Measurements from ENCODE around the gene PCGF5. TPM values are rescaled to one million over a fixed set of nuclear protein-coding genes. Genes with fewer than 3 reads are reported as not detected.
"Not testable (repeated sequence)": the region's sequence is repeated elsewhere in the genome, so short reads cannot be mapped to it uniquely, and the experiment has no call there.

The PCGF5 gene
- polyA plus RNA-seq (2011; rRNA removed) (10.7 and 18.9 TPM in 2 replicates), polyA minus RNA-seq (2011; rRNA and poly(A)+ RNA removed) (16.8 and 20.4 TPM in 2 replicates)

- TF ChIP-seq, protein P1, sequence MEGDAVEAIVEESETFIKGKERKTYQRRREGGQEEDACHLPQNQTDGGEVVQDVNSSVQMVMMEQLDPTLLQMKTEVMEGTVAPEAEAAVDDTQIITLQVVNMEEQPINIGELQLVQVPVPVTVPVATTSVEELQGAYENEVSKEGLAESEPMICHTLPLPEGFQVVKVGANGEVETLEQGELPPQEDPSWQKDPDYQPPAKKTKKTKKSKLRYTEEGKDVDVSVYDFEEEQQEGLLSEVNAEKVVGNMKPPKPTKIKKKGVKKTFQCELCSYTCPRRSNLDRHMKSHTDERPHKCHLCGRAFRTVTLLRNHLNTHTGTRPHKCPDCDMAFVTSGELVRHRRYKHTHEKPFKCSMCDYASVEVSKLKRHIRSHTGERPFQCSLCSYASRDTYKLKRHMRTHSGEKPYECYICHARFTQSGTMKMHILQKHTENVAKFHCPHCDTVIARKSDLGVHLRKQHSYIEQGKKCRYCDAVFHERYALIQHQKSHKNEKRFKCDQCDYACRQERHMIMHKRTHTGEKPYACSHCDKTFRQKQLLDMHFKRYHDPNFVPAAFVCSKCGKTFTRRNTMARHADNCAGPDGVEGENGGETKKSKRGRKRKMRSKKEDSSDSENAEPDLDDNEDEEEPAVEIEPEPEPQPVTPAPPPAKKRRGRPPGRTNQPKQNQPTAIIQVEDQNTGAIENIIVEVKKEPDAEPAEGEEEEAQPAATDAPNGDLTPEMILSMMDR (IDR thresholded peaks at IDR 0.05; ENCODE audit: insufficient read depth, low read depth, low read length): 0 out of 2 replicates have a peak, but pooled peaks have one; percentile 1
- peak; percentile 40 for DNase-seq (ENCODE audit: low read depth)
- Histone ChIP-seq H3K36me3 (ENCODE audit: control insufficient read depth, insufficient read depth, low read length) (no peaks in the 10 kb centered on the region), H3K27me3 (ENCODE audit: control insufficient read depth, insufficient read depth, low read length) (no peaks in the 10 kb centered on the region), H3K4me3 (ENCODE audit: low read depth, low read length) (peak within 1 kb of the TSS; percentile 70)
- ChIA-PET CTCF (interaction anchor here (0.7 to 1.0 kb wide), 2 partner anchors 8 to 310 kb away, joined by 3 read pairs; no protein-coding TSS in a partner anchor), POLR2A (no interaction called here)
These were observed at the start of gene PCGF5 for GRCh38 chr10:91220194-91220953. Gene PCGF5, plus strand, starts transcription at chr10:91220663. Its CDS starts 2,209 bp downstream, at chr10:91222872.

- TF ChIP-seq, protein P1 (IDR thresholded peaks at IDR 0.05; ENCODE audit: insufficient read depth, low read depth, low read length): no peak
- CTCF ChIA-PET: interaction anchor here (0.7 kb wide), 1 partner anchor 10 kb away, joined by 3 read pairs; no protein-coding TSS in a partner anchor
- Histone ChIP-seq H3K4me3 (ENCODE audit: low read depth, low read length) (no peak overlapping the region), H3K36me3 (ENCODE audit: control insufficient read depth, insufficient read depth, low read length) (no peaks in the 10 kb centered on the region), H3K27me3 (ENCODE audit: control insufficient read depth, insufficient read depth, low read length) (no peaks in the 10 kb centered on the region)
- POLR2A ChIA-PET: no interaction called here
- DNase-seq (ENCODE audit: low read depth): no peak
These were observed 49.0 kb upstream of the PCGF5 start for GRCh38 chr10:91171485-91171884.

- CTCF ChIA-PET: interaction anchor here (0.7 kb wide), 1 partner anchor 9 kb away, joined by 3 read pairs; no protein-coding TSS in a partner anchor
- H3K36me3 ChIP-seq (ENCODE audit: control insufficient read depth, insufficient read depth, low read length): no peaks in the 10 kb centered on the region
- H3K27me3 ChIP-seq (ENCODE audit: control insufficient read depth, insufficient read depth, low read length): no peaks in the 10 kb centered on the region
- no peak for DNase-seq (ENCODE audit: low read depth)
- H3K4me3 ChIP-seq (ENCODE audit: low read depth, low read length): no peak overlapping the region
- TF ChIP-seq, protein P1 (IDR thresholded peaks at IDR 0.05; ENCODE audit: insufficient read depth, low read depth, low read length): no peak
- POLR2A ChIA-PET: no interaction called here
These were observed 48.1 kb upstream of the PCGF5 start for GRCh38 chr10:91172348-91172747.

- ChIA-PET POLR2A (no interaction called here), CTCF (interaction anchor here (1.1 to 2.1 kb wide), 5 partner anchors 20 to 274 kb away, joined by 3 to 9 read pairs (median 4); no protein-coding TSS in a partner anchor)
- TF ChIP-seq, protein P1 (IDR thresholded peaks at IDR 0.05; ENCODE audit: insufficient read depth, low read depth, low read length): no peak
- no peak for DNase-seq (ENCODE audit: low read depth)
- H3K4me3 ChIP-seq (ENCODE audit: low read depth, low read length): no peak overlapping the region
- no peaks in the 10 kb centered on the region for H3K36me3 ChIP-seq (ENCODE audit: control insufficient read depth, insufficient read depth, low read length)
- H3K27me3 ChIP-seq (ENCODE audit: control insufficient read depth, insufficient read depth, low read length): no peaks in the 10 kb centered on the region
These were observed 35.1 kb upstream of the PCGF5 start for GRCh38 chr10:91185239-91185875.

DNA sequence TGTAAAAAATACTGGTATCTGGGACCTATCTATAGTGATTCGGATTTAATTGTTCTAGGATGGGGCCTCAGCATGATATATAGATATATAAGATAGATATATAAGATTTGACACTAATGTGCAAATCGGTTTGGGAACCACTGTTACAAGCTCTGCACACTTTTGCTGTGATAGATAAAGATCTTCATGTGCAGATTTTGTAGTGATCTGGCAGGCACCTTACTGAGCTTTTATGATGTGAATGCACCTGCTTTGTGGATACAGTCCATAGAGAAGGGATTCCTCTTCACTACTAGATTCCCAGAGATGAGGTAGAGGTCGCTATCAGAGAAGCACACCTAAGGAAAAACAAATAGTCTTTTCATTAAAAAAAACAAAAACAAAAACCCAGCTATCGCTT is 33.3 kb upstream of the PCGF5 start:
- TF ChIP-seq, protein P1 (IDR thresholded peaks at IDR 0.05; ENCODE audit: insufficient read depth, low read depth, low read length): no peak
- no peaks in the 10 kb centered on the region for H3K27me3 ChIP-seq (ENCODE audit: control insufficient read depth, insufficient read depth, low read length)
- POLR2A ChIA-PET: no interaction called here
- CTCF ChIA-PET: no interaction called here
- DNase-seq (ENCODE audit: low read depth): no peak
- no peak overlapping the region for H3K4me3 ChIP-seq (ENCODE audit: low read depth, low read length)
- no peaks in the 10 kb centered on the region for H3K36me3 ChIP-seq (ENCODE audit: control insufficient read depth, insufficient read depth, low read length)

- DNase-seq (ENCODE audit: low read depth); POLR2A ChIA-PET; H3K36me3 ChIP-seq (ENCODE audit: control insufficient read depth, insufficient read depth, low read length); H3K4me3 ChIP-seq (ENCODE audit: low read depth, low read length); CTCF ChIA-PET; H3K27me3 ChIP-seq (ENCODE audit: control insufficient read depth, insufficient read depth, low read length): not testable (repeated sequence)
These were observed 32.5 kb upstream of the PCGF5 start for GRCh38 chr10:91188010-91188409.

Measured in BJ (cell line).